ENCODE measurements around the gene NR4A1. TPM values are rescaled to one million over a fixed set of nuclear protein-coding genes. Genes with fewer than 3 reads are reported as not detected.
A peak's percentile ranks its signal among the peaks of the same experiment; 100 is the strongest.

NR4A1 gene
- total RNA-seq, 2 donors from 2014 or later: 51.1 to 52.0 TPM

DNA sequence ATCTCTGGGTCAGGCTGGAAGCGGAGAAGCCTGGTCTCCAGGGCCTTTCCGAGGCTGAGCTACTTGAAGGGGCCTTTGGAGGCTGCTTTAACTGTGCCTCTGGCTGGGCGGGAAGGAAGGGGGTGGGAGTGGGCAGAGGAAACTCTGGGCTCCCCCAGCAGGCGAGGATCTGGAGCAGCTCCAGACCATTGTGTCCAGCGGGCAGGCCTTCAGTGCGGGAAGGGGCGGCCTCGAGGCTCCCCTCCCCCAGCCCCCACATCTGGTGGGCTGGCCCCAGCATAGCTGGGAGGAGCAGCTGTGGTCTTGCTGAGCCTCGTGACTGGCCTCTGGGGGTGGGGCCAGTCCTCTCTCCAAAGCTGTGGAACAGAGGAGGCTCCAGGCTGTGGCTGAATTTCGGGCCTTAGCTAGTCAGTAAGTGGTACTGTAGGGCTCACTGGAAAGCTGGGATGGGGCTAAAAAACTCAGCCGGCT, 41.1 kb upstream of the NR4A1 start:
- Histone ChIP-seq H3K9me3 (no peaks in the 10 kb centered on the region), H3K4me1 (no peaks in the 10 kb centered on the region), H3K9ac (ENCODE audit: low read depth in 2 of 2, low read length in 2 of 2) (peak overlapping the region in 1 of 2 donors; percentile 58), H3K4me3 (no peak overlapping the region), H3K27ac (peak overlapping the region; percentile 60), H3K36me3 (no peaks in the 10 kb centered on the region), H3K27me3 (peaks cover 18% of the 10 kb centered on the region)
- TF ChIP-seq, protein P1, sequence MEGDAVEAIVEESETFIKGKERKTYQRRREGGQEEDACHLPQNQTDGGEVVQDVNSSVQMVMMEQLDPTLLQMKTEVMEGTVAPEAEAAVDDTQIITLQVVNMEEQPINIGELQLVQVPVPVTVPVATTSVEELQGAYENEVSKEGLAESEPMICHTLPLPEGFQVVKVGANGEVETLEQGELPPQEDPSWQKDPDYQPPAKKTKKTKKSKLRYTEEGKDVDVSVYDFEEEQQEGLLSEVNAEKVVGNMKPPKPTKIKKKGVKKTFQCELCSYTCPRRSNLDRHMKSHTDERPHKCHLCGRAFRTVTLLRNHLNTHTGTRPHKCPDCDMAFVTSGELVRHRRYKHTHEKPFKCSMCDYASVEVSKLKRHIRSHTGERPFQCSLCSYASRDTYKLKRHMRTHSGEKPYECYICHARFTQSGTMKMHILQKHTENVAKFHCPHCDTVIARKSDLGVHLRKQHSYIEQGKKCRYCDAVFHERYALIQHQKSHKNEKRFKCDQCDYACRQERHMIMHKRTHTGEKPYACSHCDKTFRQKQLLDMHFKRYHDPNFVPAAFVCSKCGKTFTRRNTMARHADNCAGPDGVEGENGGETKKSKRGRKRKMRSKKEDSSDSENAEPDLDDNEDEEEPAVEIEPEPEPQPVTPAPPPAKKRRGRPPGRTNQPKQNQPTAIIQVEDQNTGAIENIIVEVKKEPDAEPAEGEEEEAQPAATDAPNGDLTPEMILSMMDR (IDR thresholded peaks at IDR 0.05): no peak
- DNase-seq: peak; percentile 56
- intact Hi-C loops (cut with DNase I): no loop called here

DNA sequence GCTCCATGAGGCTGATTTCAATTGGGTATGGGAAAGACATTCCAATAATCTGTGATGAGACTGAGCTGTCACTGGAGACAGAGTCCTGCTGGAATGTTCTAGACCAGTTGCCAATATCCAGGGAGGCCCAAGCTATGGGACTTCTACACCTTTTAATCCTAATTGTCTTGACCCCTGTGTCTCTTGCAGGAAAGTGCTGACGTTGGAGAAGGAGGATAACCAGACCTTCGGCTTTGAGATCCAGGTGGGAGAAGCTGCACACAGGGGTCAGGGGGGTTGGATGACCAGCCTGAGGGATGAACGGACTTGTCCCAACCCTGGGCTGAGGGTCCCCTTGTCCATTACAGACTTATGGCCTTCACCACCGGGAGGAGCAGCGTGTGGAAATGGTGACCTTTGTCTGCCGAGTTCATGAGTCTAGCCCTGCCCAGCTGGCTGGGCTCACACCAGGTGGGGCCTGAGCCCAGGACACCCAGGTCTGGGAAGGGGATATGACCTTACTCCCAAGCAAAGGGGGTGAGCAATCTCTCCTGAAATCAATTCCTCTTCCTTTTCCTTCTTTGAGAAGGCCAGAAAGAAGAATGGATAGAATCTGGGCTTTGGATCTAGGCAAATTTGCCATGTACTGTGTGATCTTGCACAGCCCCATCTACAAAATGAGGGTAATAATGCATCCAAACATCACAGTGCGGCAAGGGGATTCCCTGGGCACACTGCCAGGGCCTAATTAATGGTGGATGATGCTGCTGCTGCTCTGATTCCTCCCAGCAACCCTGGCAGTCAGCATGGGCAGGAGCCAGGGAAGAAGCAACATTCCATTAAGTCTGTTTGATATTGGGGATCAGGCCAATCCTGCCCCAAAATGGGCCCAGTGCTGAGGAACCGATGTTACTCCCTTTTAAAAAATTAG, 40.3 kb upstream of the NR4A1 start:
- no peak for DNase-seq
- no peaks in the 10 kb centered on the region for H3K4me1 ChIP-seq
- H3K9me3 ChIP-seq: no peaks in the 10 kb centered on the region
- H3K27ac ChIP-seq: peak overlapping the region; percentile 60
- intact Hi-C loops (cut with DNase I): no loop called here
- no peak overlapping the region for H3K4me3 ChIP-seq
- H3K27me3 ChIP-seq: peaks cover 25% of the 10 kb centered on the region
- peak overlapping the region; percentile 9 to 58 for H3K9ac ChIP-seq (ENCODE audit: low read depth in 2 of 2, low read length in 2 of 2)
- H3K36me3 ChIP-seq: no peaks in the 10 kb centered on the region
- TF ChIP-seq, protein P1 (IDR thresholded peaks at IDR 0.05): no peak

DNA sequence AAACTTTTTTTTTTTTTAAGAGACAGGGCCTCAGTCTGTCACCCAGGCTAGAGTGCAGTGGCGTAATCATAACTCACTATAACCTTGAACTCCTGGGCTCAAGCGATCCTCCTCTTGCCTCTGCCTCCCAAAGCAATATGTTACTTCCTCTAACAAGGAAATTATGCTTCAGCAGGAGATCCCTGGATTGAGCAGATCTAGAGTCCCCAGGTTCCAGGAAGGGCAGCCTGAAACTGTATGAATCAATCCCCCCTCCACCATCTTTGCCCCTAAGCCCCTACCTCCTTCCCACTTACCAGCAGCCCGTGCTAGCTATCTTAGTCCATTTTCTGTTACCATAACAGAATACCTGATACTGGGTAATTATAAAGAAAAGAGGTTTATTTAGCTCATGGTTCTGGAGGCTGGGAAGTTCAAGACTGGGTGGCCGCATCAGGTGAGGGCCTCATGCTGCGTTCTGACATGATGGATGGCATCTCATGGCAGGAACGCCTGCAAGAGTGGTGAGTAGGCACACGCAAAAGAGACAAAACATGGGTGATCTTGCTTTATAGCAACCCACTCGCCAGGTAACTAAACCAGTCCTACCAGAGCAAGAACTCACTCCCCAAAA, 39.5 kb upstream of the NR4A1 start:
- Histone ChIP-seq H3K27me3 (peaks cover 19% of the 10 kb centered on the region), H3K36me3 (no peaks in the 10 kb centered on the region), H3K27ac (no peak overlapping the region), H3K9ac (ENCODE audit: low read depth in 2 of 2, low read length in 2 of 2) (no peak overlapping the region), H3K9me3 (no peaks in the 10 kb centered on the region), H3K4me3 (no peak overlapping the region), H3K4me1 (no peaks in the 10 kb centered on the region)
- DNase-seq: no peak
- TF ChIP-seq, protein P1 (IDR thresholded peaks at IDR 0.05): no peak
- intact Hi-C loops (cut with DNase I): no loop called here

DNA sequence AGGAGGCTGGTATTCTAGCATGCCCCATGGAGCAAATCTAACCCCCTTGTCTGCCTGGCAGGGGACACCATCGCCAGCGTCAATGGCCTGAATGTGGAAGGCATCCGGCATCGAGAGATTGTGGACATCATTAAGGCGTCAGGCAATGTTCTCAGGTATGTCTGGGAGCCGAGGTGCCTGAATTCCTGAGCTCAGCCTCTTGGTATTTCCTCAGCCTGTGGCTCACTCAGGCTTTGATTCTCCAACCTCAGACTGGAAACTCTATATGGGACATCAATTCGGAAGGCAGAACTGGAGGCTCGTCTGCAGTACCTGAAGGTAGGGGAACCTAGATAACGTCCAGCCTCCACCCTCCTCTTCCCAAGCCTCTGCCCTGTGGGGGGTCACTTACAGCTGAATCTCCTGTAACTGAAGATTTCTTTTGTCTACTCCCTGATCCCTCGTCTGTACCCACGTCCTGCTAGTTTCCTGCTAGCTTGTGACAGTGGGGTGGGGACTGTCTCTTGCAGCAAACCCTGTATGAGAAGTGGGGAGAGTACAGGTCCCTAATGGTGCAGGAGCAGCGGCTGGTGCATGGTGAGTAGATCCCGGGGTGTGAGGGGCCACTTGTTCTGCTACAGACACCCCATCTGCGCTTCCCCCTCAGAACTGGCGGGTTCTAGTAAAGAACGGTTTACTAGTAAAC, 37.5 kb upstream of the NR4A1 start:
- Histone ChIP-seq H3K4me3 (no peak overlapping the region), H3K4me1 (no peaks in the 10 kb centered on the region), H3K9ac (ENCODE audit: low read depth in 2 of 2, low read length in 2 of 2) (no peak overlapping the region), H3K9me3 (no peaks in the 10 kb centered on the region), H3K36me3 (no peaks in the 10 kb centered on the region), H3K27me3 (peaks cover 9% of the 10 kb centered on the region), H3K27ac (no peak overlapping the region)
- TF ChIP-seq, protein P1 (IDR thresholded peaks at IDR 0.05): no peak
- no peak for DNase-seq
- intact Hi-C loops (cut with DNase I): no loop called here

Measured in colonic mucosa (tissue), 4 donors.